ENCODE results near the gene DESI2.

DESI2 gene

GRCh38 chr1:244652623-244653438, at the start of gene DESI2:
TSS of gene DESI2 (plus strand) at chr1:244653126. CDS start at chr1:244653314, 188 bp downstream.
- DNase-seq, result peak; percentile 100

DNA sequence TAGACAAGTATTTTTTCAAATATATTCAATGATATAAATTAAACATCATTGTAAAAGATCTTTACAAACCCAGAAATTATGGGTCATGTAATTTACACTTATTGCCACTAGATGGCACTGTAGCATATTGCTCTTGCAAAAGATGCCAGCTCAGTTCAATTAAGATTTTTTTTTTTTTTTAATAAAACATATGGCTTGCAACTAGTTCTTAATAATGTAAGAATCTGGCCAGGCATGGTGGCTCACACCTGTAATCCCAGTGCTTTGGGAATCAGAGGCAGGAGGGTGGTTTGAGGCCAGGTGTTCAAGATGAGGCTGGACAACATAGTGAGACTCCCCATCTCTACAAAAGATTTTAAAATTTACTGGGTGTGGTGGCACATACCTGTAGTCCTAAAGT, 49.4 kb upstream of the DESI2 start:
- DNase-seq, result peak; percentile 53

GRCh38 chr1:244605835-244606370, 47.0 kb upstream of the DESI2 start:
- no peak for DNase-seq

DNA sequence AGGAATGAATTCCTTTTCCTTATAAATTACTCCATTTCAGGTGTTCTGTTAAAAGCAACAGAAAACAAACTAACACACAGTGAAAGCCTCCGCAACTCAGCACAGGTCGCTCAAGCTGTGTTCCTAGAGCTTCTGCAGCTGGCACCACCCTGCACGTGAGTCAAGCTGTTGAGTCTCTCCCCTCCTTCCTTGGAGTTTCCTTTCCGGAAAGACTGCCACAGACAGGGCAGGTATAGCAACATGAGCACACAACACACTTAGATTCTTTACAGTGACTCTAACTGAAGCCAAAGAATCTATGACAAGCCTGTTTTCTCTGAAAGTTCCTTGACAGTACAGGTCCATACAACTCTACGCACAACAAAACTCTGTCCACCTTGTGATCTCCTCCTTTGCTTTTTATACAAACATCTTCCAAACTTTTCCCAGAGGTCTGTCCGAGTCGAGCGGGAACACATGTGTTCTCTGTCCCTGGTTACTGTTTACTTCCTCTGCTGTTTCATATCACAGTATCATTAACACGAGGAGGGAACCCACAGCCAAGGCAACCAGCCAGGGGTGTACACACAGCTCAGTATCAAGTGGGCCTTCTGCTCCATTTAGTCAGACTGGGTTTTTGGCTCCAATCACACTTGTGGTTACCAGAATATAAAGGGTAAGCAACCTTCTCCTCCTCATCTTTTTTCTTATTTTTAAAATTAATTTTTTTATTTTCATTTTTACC, 38.7 kb upstream of the DESI2 start:
- no peak for DNase-seq

DNA sequence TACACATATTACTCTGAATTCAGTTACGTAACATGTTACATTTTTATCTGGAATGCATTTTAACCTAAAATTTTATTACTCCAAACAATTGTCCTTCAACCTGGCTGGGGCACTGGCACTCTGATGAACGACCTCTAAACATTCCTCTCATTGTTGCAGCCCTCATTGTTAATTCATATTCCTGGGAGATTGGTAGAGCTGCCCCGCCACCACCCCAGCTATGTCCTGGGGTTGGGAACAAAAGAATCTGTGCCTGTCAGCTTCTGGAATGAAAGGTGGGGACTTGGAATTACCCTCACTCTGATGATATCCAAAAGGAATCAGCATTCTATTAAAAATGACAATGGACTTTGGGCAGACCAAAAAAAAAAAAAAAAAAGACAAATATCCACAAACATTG, 38.0 kb upstream of the DESI2 start:
- no peak for DNase-seq

DNA sequence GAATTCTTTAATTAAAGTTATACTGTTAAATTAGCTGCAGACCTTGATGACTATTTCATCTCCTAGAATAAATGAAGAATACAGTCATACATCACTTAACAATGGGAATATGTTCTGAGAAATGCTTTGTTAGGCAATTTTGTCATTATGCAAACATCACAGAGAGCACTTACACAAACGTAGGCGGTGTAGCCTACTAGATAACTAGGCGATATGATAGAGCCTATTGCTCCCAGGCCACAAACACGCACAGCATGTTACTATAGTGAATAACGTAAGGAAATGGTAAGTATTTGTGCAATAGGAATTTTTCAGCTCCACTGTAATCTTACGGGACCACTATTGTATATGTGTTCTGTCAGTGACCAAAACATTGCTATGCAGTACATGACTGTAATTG, 37.6 kb upstream of the DESI2 start:
- DNase-seq, result no peak

DNA sequence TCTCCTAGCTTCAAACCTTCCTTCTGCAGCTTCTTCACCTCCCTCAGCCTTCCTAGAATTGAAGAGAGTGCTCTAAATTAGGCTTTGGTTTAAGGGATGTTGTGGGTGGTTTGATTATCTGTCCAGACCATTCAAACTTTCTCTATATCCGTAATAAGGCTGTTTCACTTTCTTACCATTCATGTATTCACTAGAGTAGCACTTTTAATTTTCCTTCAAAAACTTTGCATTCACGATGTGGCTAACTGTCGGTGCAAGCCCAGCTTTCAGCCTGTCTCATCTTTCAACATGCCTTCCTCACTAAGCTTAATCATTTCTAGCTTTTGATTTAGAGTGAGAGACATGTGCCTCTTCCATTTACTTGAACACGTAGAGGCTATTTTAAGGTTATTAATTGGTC, 26.2 kb upstream of the DESI2 start:
- DNase-seq, result no peak

GRCh38 chr1:244628789-244629188, 24.1 kb upstream of the DESI2 start:
- DNase-seq, result no peak

DNA sequence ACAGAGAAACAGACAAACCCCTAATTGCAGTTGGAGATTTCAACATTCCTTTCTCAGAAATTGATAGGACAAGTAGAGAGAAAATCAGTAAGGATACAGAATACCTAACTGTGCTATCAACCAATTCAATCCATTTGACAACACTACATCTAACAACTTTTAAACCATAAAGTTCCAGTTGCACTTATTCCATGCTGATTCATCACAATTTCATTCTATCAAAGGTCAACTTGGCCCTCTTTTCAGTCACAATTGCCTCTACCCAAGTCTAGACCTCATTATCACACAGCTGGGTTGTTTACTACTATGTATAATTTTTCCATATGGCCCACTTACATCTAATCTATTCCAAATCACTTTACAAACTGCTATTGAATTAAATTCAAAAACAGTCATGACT, 19.8 kb upstream of the DESI2 start:
- no peak for DNase-seq

DNA sequence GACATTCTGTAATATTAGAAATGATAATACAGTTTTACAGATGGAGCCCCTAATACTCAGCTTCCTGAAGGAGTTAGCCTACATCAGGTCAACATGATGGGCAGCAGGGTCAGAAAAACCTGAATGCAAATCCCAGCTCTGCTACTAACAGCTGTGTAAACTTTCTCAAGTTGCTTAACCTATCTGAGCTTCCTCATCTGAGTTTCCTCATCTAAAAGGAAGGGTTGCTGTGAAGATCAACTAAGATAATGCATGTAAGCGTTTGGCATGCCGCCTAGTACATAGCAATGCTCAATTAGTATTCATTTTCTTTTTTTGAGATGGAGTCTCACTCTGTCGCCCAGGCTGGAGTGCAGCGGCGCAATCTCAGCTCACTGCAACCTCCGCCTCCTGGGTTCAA, 18.4 kb upstream of the DESI2 start:
- no peak for DNase-seq

DNA sequence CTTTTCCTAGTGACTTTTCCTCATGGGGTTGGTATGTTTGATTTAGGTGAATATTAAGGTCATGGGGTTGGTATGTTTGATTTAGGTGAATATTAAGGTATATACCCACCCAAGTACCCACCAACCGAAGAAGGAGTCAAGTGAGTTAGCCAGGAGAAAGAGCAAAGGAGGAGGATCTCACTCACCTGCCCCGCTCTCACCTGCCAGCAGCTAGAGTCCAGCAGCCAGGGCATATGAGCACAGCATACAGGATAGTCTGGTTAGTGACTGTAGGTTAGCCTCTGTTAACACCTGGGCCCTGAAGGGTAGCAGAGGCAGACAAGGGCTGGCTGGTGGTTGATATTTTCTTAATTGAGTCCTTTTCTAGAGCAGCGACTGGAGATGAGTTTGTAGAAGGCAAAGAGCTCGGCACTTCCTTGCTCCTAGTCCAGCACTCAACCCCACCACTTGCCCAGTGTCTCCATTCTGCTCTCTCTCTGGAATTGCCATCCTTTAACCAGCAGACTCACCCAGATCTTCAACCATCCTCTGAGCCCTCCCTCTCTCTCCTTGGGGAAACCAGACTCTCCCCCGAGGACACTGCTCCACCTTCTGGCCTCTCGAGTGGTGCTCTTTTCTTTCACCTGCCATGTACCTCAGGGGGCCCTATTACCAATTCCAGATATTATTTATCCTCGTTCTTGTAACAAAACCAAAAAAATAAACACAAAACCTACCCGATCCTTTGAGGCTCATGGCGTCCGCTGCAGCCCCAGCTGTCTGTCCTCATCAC, 16.3 kb upstream of the DESI2 start:
- DNase-seq, result no peak

- no peak for DNase-seq
These were observed 13.4 kb upstream of the DESI2 start for GRCh38 chr1:244639561-244639960.

GRCh38 chr1:244640917-244641316, 12.0 kb upstream of the DESI2 start:
- no peak for DNase-seq

- no peak for DNase-seq
These were observed 10.4 kb upstream of the DESI2 start for GRCh38 chr1:244642526-244642925.

DNA sequence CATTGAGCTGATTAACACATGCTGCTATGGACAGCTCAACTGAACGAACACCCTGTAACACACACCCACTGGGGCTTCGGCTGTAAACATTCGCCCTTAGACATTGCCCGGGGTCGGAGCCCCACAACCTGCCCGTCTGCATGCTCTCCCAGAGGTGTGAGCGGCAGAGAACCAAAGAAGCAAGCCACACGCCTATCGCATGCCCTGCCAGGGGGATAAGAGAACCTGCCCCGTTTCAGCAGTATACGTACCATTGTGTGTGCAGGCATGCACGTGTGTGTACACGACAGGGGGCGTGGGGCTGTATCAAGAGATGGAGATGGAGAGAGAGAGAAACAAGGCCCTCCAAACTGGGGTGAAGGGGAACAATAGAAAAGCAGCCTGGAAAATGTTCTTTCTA, 9.9 kb upstream of the DESI2 start:
- DNase-seq, result no peak

DNA sequence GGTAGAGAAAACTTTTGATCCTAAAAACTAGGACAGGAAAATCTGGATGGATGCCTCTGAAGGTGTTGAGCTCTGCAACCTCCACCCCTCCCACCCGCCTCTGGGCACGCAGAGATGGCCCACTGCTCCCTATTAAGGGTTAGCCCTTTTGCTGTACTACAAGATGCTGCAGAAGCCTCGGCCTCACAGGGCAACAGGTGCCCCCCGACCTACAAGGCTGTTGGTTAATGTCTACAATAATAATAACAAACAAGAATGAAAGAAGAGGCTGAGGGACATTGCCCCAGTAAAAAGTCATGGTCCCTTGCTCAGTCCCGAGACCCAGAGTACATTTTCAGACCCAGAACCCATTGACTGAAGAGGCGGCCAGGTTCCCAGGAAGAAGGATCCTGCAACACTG, 7.5 kb upstream of the DESI2 start:
- DNase-seq, result no peak

DNA sequence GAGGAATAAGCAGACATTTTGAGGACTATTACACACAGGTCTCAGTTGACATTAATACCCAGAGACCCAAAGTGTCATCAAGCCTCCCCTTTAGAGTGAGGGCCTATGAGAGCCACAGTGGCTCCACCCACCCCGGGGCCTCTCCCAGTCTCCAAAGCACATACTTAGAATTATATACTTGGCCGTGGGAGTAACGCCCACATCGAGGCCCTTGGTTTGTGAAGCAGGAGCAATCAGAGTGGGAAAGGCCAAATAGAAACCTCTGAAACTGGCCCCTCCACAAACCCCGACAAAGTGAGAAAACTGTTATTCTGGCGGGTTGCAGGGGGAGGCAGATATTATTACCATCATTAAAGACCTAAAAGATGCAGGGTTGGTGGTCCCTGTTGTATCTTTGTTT, 7.0 kb upstream of the DESI2 start:
- no peak for DNase-seq

DNA sequence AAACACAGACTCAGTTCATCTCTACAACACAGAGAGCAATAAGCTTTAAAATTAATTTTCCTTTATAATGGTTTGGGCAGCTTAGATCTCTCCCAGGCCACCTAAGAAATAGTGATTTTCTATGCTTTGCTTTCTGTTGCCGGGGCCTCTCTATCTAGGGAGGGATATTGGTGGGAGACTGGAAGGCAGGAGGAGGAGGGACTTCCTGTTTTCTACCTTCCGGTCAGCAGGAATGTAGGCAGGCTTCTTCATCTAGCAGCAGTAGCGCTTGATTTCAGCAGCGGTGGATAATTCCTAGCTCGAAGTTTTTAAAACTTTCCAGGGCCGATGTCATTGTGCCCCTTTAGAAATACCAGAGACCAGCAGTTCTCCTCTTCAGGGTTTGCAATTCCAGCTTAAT, 5.1 kb upstream of the DESI2 start:
- DNase-seq, result no peak

GRCh38 chr1:244651956-244652622, 837 bp upstream of the DESI2 start:
- DNase-seq, result peak; percentile 45

DNA sequence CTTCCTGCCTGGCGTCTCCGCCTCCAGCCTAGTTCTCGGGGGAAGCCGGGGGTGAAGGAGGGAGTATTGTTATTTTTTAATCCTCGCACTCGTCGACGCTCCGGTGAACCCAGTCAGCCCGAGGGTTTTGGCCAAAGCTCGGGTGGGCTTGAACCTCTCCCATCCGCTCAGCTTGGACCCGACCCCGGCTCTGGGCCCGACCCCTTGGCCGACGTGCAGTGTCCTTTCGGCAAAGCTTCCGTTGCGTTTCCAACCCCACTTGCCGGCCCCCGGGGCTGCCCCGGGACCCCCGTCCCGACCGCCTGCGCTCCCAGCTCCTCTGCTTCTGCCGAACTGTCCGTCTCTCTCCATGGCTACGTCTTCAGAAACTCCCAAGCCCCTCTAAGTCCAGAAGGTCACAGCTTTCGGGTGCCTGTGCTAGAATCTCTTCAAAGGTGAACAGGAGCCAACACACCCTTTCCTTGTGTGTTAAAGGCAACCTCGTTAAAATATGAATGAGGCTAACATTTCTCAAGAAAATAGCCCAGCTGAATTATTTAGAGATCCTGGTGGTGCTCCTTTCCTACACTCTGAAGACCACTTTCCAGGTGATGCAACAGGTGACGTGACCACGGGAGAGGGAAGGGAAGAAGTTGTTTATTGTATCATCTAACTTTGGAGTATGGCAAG, 647 bp downstream of the DESI2 start:
- peak; percentile 49 for DNase-seq

GRCh38 chr1:244654108-244655038, 1.4 kb downstream of the DESI2 start:
- peak; percentile 18 for DNase-seq
